GM12878 (cell line): ENCODE data around the gene TMEM231. TPM values are rescaled to one million over a fixed set of nuclear protein-coding genes. Genes with fewer than 3 reads are reported as not detected.
"Not testable (repeated sequence)": the region's sequence is repeated elsewhere in the genome, so short reads cannot be mapped to it uniquely, and the experiment has no call there.

Experiments
- ATAC-seq: fragments of 200-7000 bp; cut with Tn5 transposase; 3 replicates; pipeline ENCODE4 v1.9.1; 2020; ENCODE audit warnings: mild to moderate bottlenecking, moderate library complexity
- BruUV-seq: library from RNA; stranded (reverse); fragments of 400-500 nt; replicated peaks from 2 replicates; lab custom pipeline; 2021; lab: Mats Ljungman, UMichigan
- CTCF ChIA-PET: fragments of 300-600 bp; sonication (Branson Sonifier 250); formaldehyde crosslinking; extraction: SDS; loops from one replicate; lab custom pipeline; 2021; ENCODE audit warnings: inconsistent platforms; lab: Yijun Ruan, JAX
- POLR2A ChIA-PET: fragments of 350-600 bp; formaldehyde crosslinking; extraction: SDS; loops from one replicate; lab custom pipeline; 2021; ENCODE audit warnings: inconsistent platforms; lab: Charles Lee
- RAD21 ChIA-PET: fragments of 300-600 bp; sonication (Branson Sonifier 250); formaldehyde crosslinking; loops from one replicate; lab custom pipeline; 2023; ENCODE audit warnings: antibody characterized with exemption; ENCODE audit not compliant: unreplicated experiment; lab: Charles Lee
- SMC1A ChIA-PET: fragments of 300-600 bp; sonication (Branson Sonifier 250); formaldehyde crosslinking; loops from one replicate; lab custom pipeline; 2023; ENCODE audit not compliant: unreplicated experiment, uncharacterized antibody; lab: Charles Lee
- DNase-seq: peaks from one replicate; pipeline ENCODE4 v3.0.0-alpha.2; 2011; ENCODE audit warnings: low read depth, low spot score
- FAIRE-seq: peaks from 3 replicates; lab custom pipeline; 2011; peaks lifted over from hg19 to GRCh38; lab: Jason Lieb, UNC
- H2AFZ ChIP-seq: 2 replicates; pipeline ENCODE4 v1.6.0; 2011; ENCODE audit warnings: low read depth, low read length, control low read depth; ENCODE audit not compliant: control insufficient read depth
- H3K27ac ChIP-seq: 2 replicates; pipeline ENCODE4 v1.5.1; 2011; ENCODE audit warnings: control low read depth; ENCODE audit not compliant: control insufficient read depth, insufficient read depth
- H3K27me3 ChIP-seq, 2 experiments: replicated peaks in 1 of 2; 2 replicates each; pipeline versions ENCODE4 v1.6.0 to v1.6.1; 2011; ENCODE audit warnings: low read length in 1 of 2; ENCODE audit not compliant: control insufficient read depth in 2 of 2, insufficient read depth in 2 of 2
- H3K36me3 ChIP-seq, 2 experiments: 2 replicates each; pipeline ENCODE4 v1.5.1; 2011; ENCODE audit warnings: low read length in 1 of 2; ENCODE audit not compliant: control insufficient read depth in 2 of 2, insufficient read depth in 2 of 2
- H3K4me1 ChIP-seq: 2 replicates; pipeline ENCODE4 v1.6.1; 2011; ENCODE audit warnings: mild to moderate bottlenecking, low read length, moderate library complexity, mixed read lengths; ENCODE audit not compliant: control insufficient read depth, insufficient read depth
- H3K4me2 ChIP-seq: 2 replicates; pipeline ENCODE4 v1.6.0; 2011; ENCODE audit warnings: control low read depth; ENCODE audit not compliant: control insufficient read depth, insufficient read depth
- H3K4me3 ChIP-seq: fragments of 200-600 bp; sonication (generic); 2 replicates; pipeline ENCODE4 v1.5.1; 2016
- H3K79me2 ChIP-seq: 2 replicates; pipeline ENCODE4 v1.6.0; 2011; ENCODE audit warnings: low read length; ENCODE audit not compliant: control insufficient read depth, insufficient read depth
- H3K9ac ChIP-seq: 2 replicates; pipeline ENCODE4 v1.8.0; 2011; ENCODE audit warnings: low read length, control low read depth, mixed read lengths; ENCODE audit not compliant: control insufficient read depth, insufficient read depth
- H3K9me3 ChIP-seq: replicated peaks from 3 replicates; pipeline ENCODE4 v1.5.1; 2011; ENCODE audit warnings: mild to moderate bottlenecking, low read length; ENCODE audit not compliant: control insufficient read depth, insufficient read depth
- H4K20me1 ChIP-seq: 2 replicates; pipeline ENCODE4 v1.6.0; 2011; ENCODE audit not compliant: control insufficient read depth, insufficient read depth
- CEBPZ ChIP-seq: fragments of 150-350 bp; IDR thresholded peaks from 2 replicates; pipeline ENCODE4 v1.6.1; 2016; ENCODE audit warnings: low read depth, low read length
- WGBS: methylation state at CpG from one replicate; pipeline ENCODE4 v1.1.6; 2016; ENCODE audit warnings: low lambda C conversion rate; ENCODE audit not compliant: insufficient replicate concordance, insufficient coverage; ENCODE audit errors: missing lambda C conversion rate; 5-methylcytosine and 5-hydroxymethylcytosine counted together
- in situ Hi-C: fragments of 300-500 bp; cut with MboI; formaldehyde crosslinking; loops from 9 replicates; pipeline ENCODE4 v1.14.3; 2018; ENCODE audit warnings: mixed read lengths
- intact Hi-C: fragments of 100-400 bp; cut with micrococcal nuclease; formaldehyde crosslinking; loops from one replicate; pipeline ENCODE4 v1.14.2; 2022; ENCODE audit not compliant: unreplicated experiment
- polyA plus RNA-seq, 11 experiments: library from polyadenylated mRNA; depleted of rRNA in 4 of 11; unstranded in 6 of 11; stranded (reverse) in 5 of 11; fragments of >200 nt; fragmentation: Nextera tagmentation in 4 of 11; fragmentation: Illumina TruSeq in 1 of 11; extraction: Ambion mirVana in 4 of 11; extraction: Trizol in 1 of 11; gene quantifications; 1 replicate in 1 of 11; 2 replicates in 10 of 11; pipeline versions ENCODE4 v1.2.1 to v1.2.3, GENCODE V29; 2011 to 2016; ENCODE audit warnings: inconsistent platforms in 2 of 11, missing spikeins in 2 of 11, low read depth in 1 of 11
- total RNA-seq, 4 experiments: library from RNA; depleted of rRNA in 3 of 4; stranded (reverse); fragments of >200 nt in 3 of 4; fragmentation: Illumina TruSeq in 1 of 4; extraction: Trizol in 1 of 4; gene quantifications; 2 replicates each; pipeline versions ENCODE4 v1.2.1 to v1.2.3, GENCODE V29; 2013 to 2021

The TMEM231 gene
- total and polyA plus RNA-seq, 10 of the 15 experiments (the other 5 are each of a cell fraction or from before 2014, with no cell fraction given) = 1.2 to 9.1 (median 5.9) TPM

- TF ChIP-seq CEBPZ = no peak
- TF ChIP-seq, all 136 proteins: peak for 0
Measured at GRCh38 chr16:75519175-75519574, 36.9 kb downstream of the TMEM231 start (continued).

GRCh38 chr16:75516189-75516966 is 39.7 kb downstream of the TMEM231 start:
- H3K9me3 ChIP-seq, H4K20me1 ChIP-seq, in situ Hi-C loops, H3K27me3 ChIP-seq, DNase-seq, H3K36me3 ChIP-seq, H3K4me1 ChIP-seq, H3K79me2 ChIP-seq: not testable (repeated sequence)
- ChIA-PET POLR2A (interaction anchor here (0.6 to 2.4 kb wide), 15 partner anchors 18 to 134 kb away, joined by 3 to 16 read pairs (median 4); partner anchors contain the start of genes ADAT1, KARS1 and TERF2IP), CTCF (interaction anchor here (0.7 to 9.6 kb wide), 37 partner anchors 8 to 317 kb away, joined by 3 to 153 read pairs (median 6); partner anchors contain the start of genes ADAT1, CFDP1, KARS1 and TERF2IP), RAD21 (interaction anchor here (0.6 to 2.2 kb wide), 22 partner anchors 8 to 317 kb away, joined by 3 to 17 read pairs (median 6); partner anchors contain the start of genes ADAT1, GABARAPL2, KARS1 and TERF2IP), SMC1A (interaction anchor here (1.0 to 4.5 kb wide), 10 partner anchors 11 to 136 kb away, joined by 3 to 39 read pairs (median 6); partner anchors contain the start of genes ADAT1, CHST5, KARS1 and TERF2IP)
- ATAC-seq = peak; percentile 54
- Histone ChIP-seq H3K9ac (peak overlapping the region; percentile 71), H3K4me3 (peak overlapping the region; percentile 70), H2AFZ (peak overlapping the region; percentile 93), H3K27ac (peak overlapping the region; percentile 61; the same call in 1 of the 2 replicates), H3K4me2 (peak overlapping the region; percentile 85)
- TSS peak; percentile 87 for BruUV-seq
- 16% methylated on average over 35 of the region's 42 CpGs for WGBS
- FAIRE-seq = peak; percentile 13
- intact Hi-C loops = loop anchor here (2.0 to 5.0 kb wide), 2 partner anchors 41 to 104 kb away; partner anchors contain the start of gene TMEM231
